ENCODE results near the gene TXNDC17. TPM values are rescaled to one million over a fixed set of nuclear protein-coding genes. Genes with fewer than 3 reads are reported as not detected.

TXNDC17 gene
- total and polyA plus RNA-seq, 2 of the 4 experiments (the other 2 are of a cell fraction) = 45.0 to 494 TPM

DNA sequence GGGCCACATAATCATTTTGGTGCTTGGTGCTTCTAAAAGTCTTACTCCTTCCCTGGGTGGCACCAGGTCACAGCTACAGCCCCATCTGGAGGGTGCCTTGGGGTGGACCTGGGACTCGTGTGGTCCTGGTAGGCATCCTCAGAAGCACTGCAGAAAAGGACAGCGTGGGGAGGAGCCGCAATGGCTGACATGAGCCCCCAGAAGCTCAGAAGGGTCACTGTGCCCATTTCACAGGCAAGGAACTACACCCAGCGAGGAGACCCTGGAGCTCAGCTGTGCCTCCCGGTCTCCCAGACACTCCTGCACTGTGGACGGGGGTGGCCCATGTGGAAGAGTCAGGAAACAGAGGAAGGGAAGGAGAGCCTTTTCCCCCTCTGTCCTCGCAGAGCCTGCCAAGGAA, 37.1 kb downstream of the TXNDC17 start:
- H4K20me1 ChIP-seq (ENCODE audit: insufficient read depth, low read length) = no peaks in the 10 kb centered on the region
- ChIA-PET POLR2A (ENCODE audit: unreplicated experiment) (no interaction called here), CTCF (no interaction called here)
- in situ Hi-C loops (cut with MboI; ENCODE audit: low sequenced_read_pairs) (no loop called here), intact Hi-C loops (cut with micrococcal nuclease) (no loop called here), dilution Hi-C loops (cut with HindIII; ENCODE audit: low sequenced_read_pairs, unreplicated experiment) (no loop called here)
- DNase-seq (no peak), ATAC-seq (ENCODE audit: low read depth) (no peak)
- H3K23ac ChIP-seq (ENCODE audit: low read depth, low read length) = no peak overlapping the region
- H3K4ac ChIP-seq (ENCODE audit: low read depth, low read length) = no peak overlapping the region
- no peak overlapping the region for H2BK15ac ChIP-seq (ENCODE audit: low read depth, low read length)
- H3K9me3 ChIP-seq (ENCODE audit: control insufficient read depth, insufficient read depth, low read length) = no peaks in the 10 kb centered on the region
- H3K14ac ChIP-seq (replicated peaks; ENCODE audit: low read depth, low read length) = no peak overlapping the region
- H4K5ac ChIP-seq (ENCODE audit: low read depth, low read length) = no peak overlapping the region
- WGBS, 2 experiments (ENCODE audit: extremely low coverage in 2 of 2, insufficient read length in 1 of 2) = 50% methylated on average over 2 of the region's 7 CpGs; no CpG with 5 or more reads in 1 of the 2 experiments
- no peaks in the 10 kb centered on the region for H3K79me1 ChIP-seq (ENCODE audit: low read depth in 1 of 2, low read length in 2 of 2)
- no peak overlapping the region for H2AK5ac ChIP-seq (ENCODE audit: low read depth, low read length)
- peaks cover 29% of the 10 kb centered on the region for H3K27me3 ChIP-seq (ENCODE audit: control insufficient read depth, insufficient read depth, low read length)
- TF ChIP-seq MAFK (IDR thresholded peaks at IDR 0.05; ENCODE audit: low read depth, low read length) (no peak), MXI1 (IDR thresholded peaks at IDR 0.05; ENCODE audit: borderline replicate concordance, low read depth, low read length) (no peak), BHLHE40 (IDR thresholded peaks at IDR 0.05; ENCODE audit: low read depth, low read length) (no peak), FOS (IDR thresholded peaks at IDR 0.05; ENCODE audit: low read depth, low read length) (no peak), CEBPB (IDR thresholded peaks at IDR 0.05; ENCODE audit: low read depth, low read length) (no peak), NFE2L2 (IDR thresholded peaks at IDR 0.05; ENCODE audit: low read depth, low read length) (no peak), SMC3 (IDR thresholded peaks at IDR 0.05; ENCODE audit: low read depth, low read length) (no peak), POLR2A (IDR thresholded peaks at IDR 0.05; ENCODE audit: low read depth, low read length) (no peak), RFX5 (IDR thresholded peaks at IDR 0.05; ENCODE audit: low read depth, low read length) (no peak), RCOR1 (IDR thresholded peaks at IDR 0.05; ENCODE audit: insufficient replicate concordance, low read length) (no peak), MAZ (IDR thresholded peaks at IDR 0.05; ENCODE audit: borderline replicate concordance, low read depth, low read length) (no peak), RAD21 (IDR thresholded peaks at IDR 0.05; ENCODE audit: low read length) (no peak), CHD1 (IDR thresholded peaks at IDR 0.05; ENCODE audit: low read depth, low read length) (no peak)
- TF ChIP-seq, protein P1, sequence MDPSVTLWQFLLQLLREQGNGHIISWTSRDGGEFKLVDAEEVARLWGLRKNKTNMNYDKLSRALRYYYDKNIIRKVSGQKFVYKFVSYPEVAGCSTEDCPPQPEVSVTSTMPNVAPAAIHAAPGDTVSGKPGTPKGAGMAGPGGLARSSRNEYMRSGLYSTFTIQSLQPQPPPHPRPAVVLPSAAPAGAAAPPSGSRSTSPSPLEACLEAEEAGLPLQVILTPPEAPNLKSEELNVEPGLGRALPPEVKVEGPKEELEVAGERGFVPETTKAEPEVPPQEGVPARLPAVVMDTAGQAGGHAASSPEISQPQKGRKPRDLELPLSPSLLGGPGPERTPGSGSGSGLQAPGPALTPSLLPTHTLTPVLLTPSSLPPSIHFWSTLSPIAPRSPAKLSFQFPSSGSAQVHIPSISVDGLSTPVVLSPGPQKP (IDR thresholded peaks at IDR 0.05; ENCODE audit: borderline replicate concordance, low read depth, low read length) = no peak
- TF ChIP-seq, protein P2, sequence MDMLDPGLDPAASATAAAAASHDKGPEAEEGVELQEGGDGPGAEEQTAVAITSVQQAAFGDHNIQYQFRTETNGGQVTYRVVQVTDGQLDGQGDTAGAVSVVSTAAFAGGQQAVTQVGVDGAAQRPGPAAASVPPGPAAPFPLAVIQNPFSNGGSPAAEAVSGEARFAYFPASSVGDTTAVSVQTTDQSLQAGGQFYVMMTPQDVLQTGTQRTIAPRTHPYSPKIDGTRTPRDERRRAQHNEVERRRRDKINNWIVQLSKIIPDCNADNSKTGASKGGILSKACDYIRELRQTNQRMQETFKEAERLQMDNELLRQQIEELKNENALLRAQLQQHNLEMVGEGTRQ (IDR thresholded peaks at IDR 0.05; ENCODE audit: low read depth, low read length) = no peak
- TF ChIP-seq, protein P3, sequence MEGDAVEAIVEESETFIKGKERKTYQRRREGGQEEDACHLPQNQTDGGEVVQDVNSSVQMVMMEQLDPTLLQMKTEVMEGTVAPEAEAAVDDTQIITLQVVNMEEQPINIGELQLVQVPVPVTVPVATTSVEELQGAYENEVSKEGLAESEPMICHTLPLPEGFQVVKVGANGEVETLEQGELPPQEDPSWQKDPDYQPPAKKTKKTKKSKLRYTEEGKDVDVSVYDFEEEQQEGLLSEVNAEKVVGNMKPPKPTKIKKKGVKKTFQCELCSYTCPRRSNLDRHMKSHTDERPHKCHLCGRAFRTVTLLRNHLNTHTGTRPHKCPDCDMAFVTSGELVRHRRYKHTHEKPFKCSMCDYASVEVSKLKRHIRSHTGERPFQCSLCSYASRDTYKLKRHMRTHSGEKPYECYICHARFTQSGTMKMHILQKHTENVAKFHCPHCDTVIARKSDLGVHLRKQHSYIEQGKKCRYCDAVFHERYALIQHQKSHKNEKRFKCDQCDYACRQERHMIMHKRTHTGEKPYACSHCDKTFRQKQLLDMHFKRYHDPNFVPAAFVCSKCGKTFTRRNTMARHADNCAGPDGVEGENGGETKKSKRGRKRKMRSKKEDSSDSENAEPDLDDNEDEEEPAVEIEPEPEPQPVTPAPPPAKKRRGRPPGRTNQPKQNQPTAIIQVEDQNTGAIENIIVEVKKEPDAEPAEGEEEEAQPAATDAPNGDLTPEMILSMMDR (conservative IDR thresholded peaks at IDR 0.05; ENCODE audit: low read depth, low read length) = no peak
- no peak overlapping the region for H3K56ac ChIP-seq (ENCODE audit: extremely low read depth, insufficient read depth, low read length)
- H3K36me3 ChIP-seq (ENCODE audit: control insufficient read depth, insufficient read depth, low read length) = no peaks in the 10 kb centered on the region
- no peak overlapping the region for H2BK5ac ChIP-seq (ENCODE audit: low read depth, low read length, poor library complexity, severe bottlenecking)
- H3K18ac ChIP-seq (ENCODE audit: low read depth, low read length) = no peak overlapping the region
- no peaks in the 10 kb centered on the region for H3K4me1 ChIP-seq (ENCODE audit: control insufficient read depth, insufficient read depth, low read length)
- H3K4me2 ChIP-seq (ENCODE audit: low read depth, low read length) = no peak overlapping the region
- no peak overlapping the region for H4K91ac ChIP-seq (ENCODE audit: insufficient read depth, low read depth, low read length)
- no peak overlapping the region for H4K8ac ChIP-seq (ENCODE audit: low read depth in 2 of 2, low read length in 2 of 2)
- no peak overlapping the region for H2AK9ac ChIP-seq (replicated peaks; ENCODE audit: low read depth, low read length, poor library complexity)
- no TSS peak for BruUV-seq (replicated peaks)
- no peak overlapping the region for H3K4me3 ChIP-seq (ENCODE audit: insufficient read depth, low read depth, low read length)
- H2AFZ ChIP-seq (replicated peaks; ENCODE audit: low read length, poor library complexity) = no peak overlapping the region
- H3K9ac ChIP-seq (ENCODE audit: low read depth, low read length) = no peak overlapping the region
- no peaks in the 10 kb centered on the region for H3K9me1 ChIP-seq (ENCODE audit: insufficient read depth, low read length)
- no peak overlapping the region for H3K27ac ChIP-seq (ENCODE audit: insufficient read depth, low read length)
- H2BK20ac ChIP-seq (ENCODE audit: low read depth, low read length) = no peak overlapping the region
- no peak overlapping the region for H2BK120ac ChIP-seq (ENCODE audit: low read depth, low read length)

All from IMR-90 (cell line).